Measurements from ENCODE around the gene TRMU.

TRMU gene

GRCh38 chr22:46373159-46373558 lies 37.6 kb downstream of the TRMU start:
- DNase-seq, result no peak

GRCh38 chr22:46373921-46374662 lies 38.6 kb downstream of the TRMU start:
- DNase-seq, result no peak

- DNase-seq, result no peak
Observed at GRCh38 chr22:46374663-46375474, 39.4 kb downstream of the TRMU start.

- no peak for DNase-seq
Observed at GRCh38 chr22:46376111-46376510, 40.6 kb downstream of the TRMU start.

- DNase-seq, result no peak
Observed at GRCh38 chr22:46376908-46377524, 41.5 kb downstream of the TRMU start.

GRCh38 chr22:46377525-46378425 lies 42.3 kb downstream of the TRMU start:
- DNase-seq, result no peak

- no peak for DNase-seq
Observed at GRCh38 chr22:46378426-46379065, 43.0 kb downstream of the TRMU start.

GRCh38 chr22:46379066-46379930 lies 43.8 kb downstream of the TRMU start:
- DNase-seq, result no peak

GRCh38 chr22:46380069-46380468 lies 44.6 kb downstream of the TRMU start:
- DNase-seq, result no peak

- no peak for DNase-seq
Observed at GRCh38 chr22:46380581-46380980, 45.1 kb downstream of the TRMU start.

GRCh38 chr22:46381142-46381541 lies 45.6 kb downstream of the TRMU start:
- no peak for DNase-seq

- no peak for DNase-seq
Observed at GRCh38 chr22:46381731-46382130, 46.2 kb downstream of the TRMU start.

GRCh38 chr22:46382524-46382923 lies 47.0 kb downstream of the TRMU start:
- DNase-seq, result no peak

GRCh38 chr22:46386312-46386711 lies 50.8 kb downstream of the TRMU start:
- DNase-seq, result no peak

GRCh38 chr22:46387748-46388147 lies 52.2 kb downstream of the TRMU start:
- no peak for DNase-seq

- DNase-seq, result no peak
Observed at GRCh38 chr22:46388647-46389046, 53.1 kb downstream of the TRMU start.

- DNase-seq, result no peak
Observed at GRCh38 chr22:46389081-46389480, 53.6 kb downstream of the TRMU start.

GRCh38 chr22:46390105-46390651 lies 54.7 kb downstream of the TRMU start:
- DNase-seq, result no peak

- DNase-seq, result peak; percentile 84
Observed at GRCh38 chr22:46390652-46391301, 55.3 kb downstream of the TRMU start.

- DNase-seq, result no peak
Observed at GRCh38 chr22:46391486-46392136, 56.1 kb downstream of the TRMU start.
